ENCODE data around the gene ANKFN1.

ANKFN1 gene

GRCh38 chr17:56521414-56522141, 368.3 kb downstream of the ANKFN1 start:
- DNase-seq, result no peak

GRCh38 chr17:56523042-56523441, 369.8 kb downstream of the ANKFN1 start:
- no peak for DNase-seq

- DNase-seq, result no peak
Measured at GRCh38 chr17:56528696-56529095, 375.4 kb downstream of the ANKFN1 start.

- no peak for DNase-seq
Measured at GRCh38 chr17:56532926-56533325, 379.7 kb downstream of the ANKFN1 start.

GRCh38 chr17:56536766-56537165, 383.5 kb downstream of the ANKFN1 start:
- DNase-seq, result no peak

GRCh38 chr17:56540836-56541235, 387.6 kb downstream of the ANKFN1 start:
- no peak for DNase-seq

GRCh38 chr17:56543280-56543679, 390.0 kb downstream of the ANKFN1 start:
- no peak for DNase-seq

- DNase-seq, result no peak
Measured at GRCh38 chr17:56545106-56545505, 391.8 kb downstream of the ANKFN1 start.

- DNase-seq, result no peak
Measured at GRCh38 chr17:56545930-56546329, 392.7 kb downstream of the ANKFN1 start.

- no peak for DNase-seq
Measured at GRCh38 chr17:56548661-56549060, 395.4 kb downstream of the ANKFN1 start.

- no peak for DNase-seq
Measured at GRCh38 chr17:56549501-56549900, 396.2 kb downstream of the ANKFN1 start.

GRCh38 chr17:56557682-56558081, 404.4 kb downstream of the ANKFN1 start:
- no peak for DNase-seq

- no peak for DNase-seq
Measured at GRCh38 chr17:56558088-56558487, 404.8 kb downstream of the ANKFN1 start.

Measured in activated CD4-positive, alpha-beta T cell treated with anti-CD3 and anti-CD28 coated beads, Interleukin-2, Interleukin-6, amounts not matched to agents 100 ng/mL and 50 ng/mL, durations not matched to agents 16 hours and 8 hours (primary cell).